EL (cell line): ENCODE measurements around the gene SLC35F3.
"Not testable (repeated sequence)": the region's sequence is repeated elsewhere in the genome, so short reads cannot be mapped to it uniquely, and the experiment has no call there.

ENCODE experiments used
- DNase-seq: peaks from one replicate; pipeline ENCODE4 v3.0.0-alpha.2; 2016

SLC35F3 gene

DNA sequence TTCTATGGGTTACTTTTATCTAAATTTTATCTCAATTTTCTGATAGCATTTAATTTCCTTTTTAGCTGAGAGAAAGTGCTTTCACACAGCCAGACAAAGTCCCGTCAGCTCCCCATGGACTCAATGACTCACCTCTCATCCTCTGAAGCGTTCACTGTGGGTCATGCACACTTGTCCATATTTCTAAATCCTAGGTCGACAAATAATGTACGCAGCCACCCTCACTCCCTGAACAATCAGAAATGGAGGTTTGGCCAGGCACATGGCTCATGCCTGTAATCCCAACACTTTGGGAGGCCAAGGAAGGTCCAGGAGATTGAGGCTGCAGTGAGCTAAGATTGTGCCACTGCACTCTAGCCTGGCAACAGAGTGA, 426.4 kb downstream of the SLC35F3 start:
- DNase-seq: no peak

DNA sequence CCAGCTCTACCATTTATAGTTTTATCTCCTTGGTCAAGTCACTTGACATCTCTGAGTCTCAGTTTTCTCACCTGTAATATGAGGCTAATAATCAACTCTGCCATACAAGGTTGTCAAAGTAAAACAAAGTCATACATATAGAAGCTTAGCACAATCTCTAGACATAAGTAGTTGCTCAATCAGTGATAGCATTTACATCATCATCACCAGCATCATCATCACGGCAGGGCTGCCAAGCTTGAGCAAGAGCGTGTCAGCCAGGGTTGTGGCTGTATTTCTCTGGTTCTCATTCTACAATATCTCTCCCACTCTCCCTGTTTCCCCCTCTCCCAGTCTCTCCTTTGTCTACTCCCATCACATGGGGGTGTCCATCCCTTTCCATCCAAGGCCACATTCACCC, 427.0 kb downstream of the SLC35F3 start:
- DNase-seq: no peak

DNA sequence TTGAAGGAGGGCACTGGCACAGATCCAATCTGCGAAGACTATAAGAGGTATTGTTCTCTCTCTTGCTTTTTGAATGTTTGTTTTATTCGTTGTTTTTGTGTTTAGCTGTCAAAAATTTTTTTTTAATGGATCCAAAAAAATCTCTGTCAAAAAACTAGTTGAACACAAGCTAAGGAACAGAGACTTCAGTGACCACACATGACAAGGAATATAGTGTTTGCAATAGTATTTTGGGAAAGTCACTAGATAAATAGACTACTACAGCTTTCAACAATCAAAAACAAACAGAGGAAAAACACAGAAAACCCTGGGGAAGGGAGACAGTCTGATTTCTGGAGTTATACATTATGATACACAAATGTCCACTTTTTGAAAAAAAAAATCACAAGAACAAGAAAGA, 431.9 kb downstream of the SLC35F3 start:
- no peak for DNase-seq

- no peak for DNase-seq
Observed at GRCh38 chr1:234337233-234337632, 432.8 kb downstream of the SLC35F3 start.

- DNase-seq: no peak
Observed at GRCh38 chr1:234340528-234340927, 436.1 kb downstream of the SLC35F3 start.

GRCh38 chr1:234342774-234343173, 438.3 kb downstream of the SLC35F3 start:
- no peak for DNase-seq

DNA sequence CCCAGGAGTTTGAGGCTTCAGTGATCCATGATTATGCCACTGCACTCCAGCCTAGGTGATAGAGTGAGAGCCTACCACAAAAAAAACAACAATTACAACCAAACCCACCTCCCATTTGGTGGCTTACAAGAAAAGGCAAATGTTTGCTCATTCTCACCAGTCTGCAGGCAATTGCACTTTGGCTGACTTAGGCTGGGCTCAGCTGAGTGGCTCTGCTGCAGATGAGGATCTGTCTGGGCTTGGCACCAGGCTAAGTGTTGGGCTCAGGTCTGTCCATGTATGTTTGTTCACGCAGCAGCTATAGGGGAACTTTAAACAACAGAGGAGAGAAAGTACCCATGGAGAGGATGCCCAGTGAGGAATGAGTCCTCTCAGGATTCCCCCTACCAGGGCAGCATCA, 440.8 kb downstream of the SLC35F3 start:
- no peak for DNase-seq

- DNase-seq: no peak
Observed at GRCh38 chr1:234348964-234349363, 444.5 kb downstream of the SLC35F3 start.

DNA sequence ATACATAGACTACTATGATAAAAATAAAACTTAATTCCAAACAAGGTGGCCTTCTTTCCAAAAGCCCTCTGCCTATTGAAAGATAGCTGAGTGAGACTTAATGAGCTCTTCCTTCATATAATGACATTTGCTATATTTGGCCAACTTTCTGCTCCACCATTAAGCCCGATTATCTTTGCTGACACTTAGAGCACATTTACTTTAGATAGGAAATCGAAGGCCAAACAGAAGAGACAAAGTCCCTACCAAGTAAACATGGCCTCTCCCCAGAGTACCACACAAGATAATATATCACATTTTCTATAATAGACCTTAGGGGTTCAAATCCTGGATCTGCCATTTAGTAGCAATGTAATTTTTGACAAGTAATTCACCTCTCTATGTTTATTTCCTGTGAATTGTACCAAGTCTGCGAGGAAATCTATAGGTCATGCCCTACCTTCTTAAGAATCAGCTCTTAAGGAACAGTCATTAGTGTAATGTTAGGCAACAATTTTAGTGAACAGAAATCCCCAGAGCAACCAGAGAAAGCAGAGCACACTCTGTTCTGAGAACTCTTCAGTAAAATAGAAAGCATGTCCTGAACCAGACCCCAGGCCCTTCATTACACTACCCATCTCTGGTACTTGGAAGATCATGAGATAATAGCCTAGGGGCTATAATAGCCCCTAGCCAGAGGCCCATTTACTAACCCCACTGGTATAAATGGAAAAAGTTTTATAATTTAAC, 451.5 kb downstream of the SLC35F3 start:
- DNase-seq: no peak

DNA sequence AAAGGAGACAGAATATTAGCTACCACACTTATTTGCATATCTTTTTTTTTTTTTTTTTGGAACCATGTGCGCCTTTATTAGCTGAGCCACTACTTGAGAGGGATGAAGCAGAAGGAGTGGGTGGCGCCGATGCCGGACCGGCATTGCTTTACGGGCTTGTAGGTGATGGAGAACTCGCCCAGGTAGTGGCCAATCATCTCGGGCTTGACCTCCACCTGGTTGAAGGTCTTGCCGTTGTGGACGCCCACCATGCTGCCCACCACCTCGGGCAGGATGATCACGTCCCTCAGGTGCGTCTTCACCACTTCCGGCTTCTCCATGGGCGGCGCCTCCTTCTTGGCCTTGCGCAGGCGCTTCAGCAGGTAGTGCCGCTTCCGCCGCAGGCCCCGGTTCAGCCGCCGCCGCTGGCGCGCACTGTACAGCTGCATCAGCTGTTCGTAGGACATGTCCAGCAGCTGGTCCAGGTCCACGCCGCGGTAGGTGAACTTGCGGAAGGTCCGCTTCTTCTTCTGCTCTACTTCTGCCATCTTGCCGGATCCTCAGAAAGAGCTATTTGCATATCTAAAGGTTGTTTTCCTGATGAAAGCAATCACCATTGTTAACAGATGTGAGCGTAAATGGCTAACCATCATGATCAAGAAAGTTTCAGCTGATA, 452.3 kb downstream of the SLC35F3 start:
- DNase-seq: not testable (repeated sequence)

GRCh38 chr1:234357831-234358230, 453.4 kb downstream of the SLC35F3 start:
- DNase-seq: no peak

DNA sequence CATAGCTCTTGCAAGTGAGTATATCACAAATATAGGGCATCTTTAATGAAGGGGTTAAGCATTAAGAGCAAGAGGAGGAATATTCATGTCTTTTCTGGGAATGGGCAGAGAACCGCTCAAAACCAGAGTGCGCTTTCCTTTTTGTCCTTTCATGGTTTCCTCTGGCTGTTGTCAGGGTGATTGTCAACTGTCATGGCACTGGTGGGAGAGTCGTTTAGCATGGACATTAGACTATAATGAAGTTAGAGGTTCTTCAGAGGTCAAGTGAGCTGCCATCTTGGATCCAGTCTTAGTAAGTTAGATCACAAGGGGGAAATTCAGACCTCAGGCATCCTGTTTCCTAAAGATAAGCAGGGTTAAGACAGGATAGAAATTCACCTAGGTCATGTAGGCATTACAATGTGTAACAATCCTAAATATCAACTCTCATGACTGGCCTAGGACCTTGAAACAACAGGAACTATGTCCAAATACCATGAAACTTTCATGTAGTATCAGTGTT, 456.7 kb downstream of the SLC35F3 start:
- no peak for DNase-seq

DNA sequence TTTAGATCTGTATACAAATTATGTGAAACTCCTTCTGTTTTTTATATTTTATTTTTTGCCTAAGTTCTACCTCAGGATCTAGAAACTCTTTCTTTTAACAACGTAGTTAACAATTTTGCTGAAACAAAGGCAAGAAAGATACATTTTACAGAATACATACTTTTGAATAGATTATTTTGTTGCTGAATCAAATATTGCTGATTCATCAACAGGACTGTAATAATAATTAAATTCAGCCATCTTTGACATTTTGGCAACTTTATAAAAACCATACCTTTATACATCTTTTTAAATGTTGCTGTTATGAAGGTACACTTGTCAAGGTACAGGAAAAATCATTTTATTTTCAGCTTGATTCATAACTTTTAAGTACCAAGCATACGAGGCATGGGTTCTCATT, 458.1 kb downstream of the SLC35F3 start:
- no peak for DNase-seq

DNA sequence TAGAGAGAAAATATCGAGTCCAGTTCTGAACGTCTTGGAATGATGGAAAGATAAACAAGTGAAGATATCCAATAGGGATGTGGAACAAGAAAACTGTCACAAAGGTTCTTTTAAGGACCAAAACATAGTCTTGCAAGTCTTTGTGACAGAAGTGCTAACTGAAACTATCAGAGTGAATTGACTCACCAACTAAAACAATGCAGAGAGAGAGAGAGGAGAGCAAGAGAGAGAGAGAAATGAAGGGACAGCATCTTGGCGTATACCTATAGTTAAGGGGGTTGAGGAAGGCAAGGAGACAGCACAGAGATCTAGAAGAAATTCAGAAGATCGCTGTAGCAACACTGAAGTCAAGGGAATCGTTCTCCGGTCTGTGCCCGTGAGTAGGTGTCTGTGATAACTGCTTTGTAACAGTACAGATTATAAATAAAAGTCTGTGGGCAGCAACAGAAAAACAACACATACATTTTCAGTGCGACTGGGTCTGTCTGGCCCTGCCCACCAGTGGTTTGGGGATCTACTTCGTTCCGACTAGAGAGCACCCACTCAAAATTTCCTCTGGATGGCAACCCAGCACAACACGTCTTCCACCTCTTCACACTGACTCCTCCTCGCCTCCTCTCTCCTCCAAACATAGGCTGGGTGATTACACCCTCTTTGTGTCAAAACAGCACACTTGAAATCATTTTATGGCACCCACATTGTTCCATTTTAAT, 464.0 kb downstream of the SLC35F3 start:
- DNase-seq: no peak

GRCh38 chr1:234369033-234369430, 464.6 kb downstream of the SLC35F3 start:
- no peak for DNase-seq

- DNase-seq: peak; percentile 24
Observed at GRCh38 chr1:234369784-234370183, 465.3 kb downstream of the SLC35F3 start.

GRCh38 chr1:234371414-234371813, 466.9 kb downstream of the SLC35F3 start:
- no peak for DNase-seq

- DNase-seq: no peak
Observed at GRCh38 chr1:234372011-234372757, 467.7 kb downstream of the SLC35F3 start.

- DNase-seq: peak; percentile 97
Observed at GRCh38 chr1:234373064-234373958, 468.8 kb downstream of the SLC35F3 start, which contains the start of gene COA6. Gene COA6 (plus strand): TSS chr1:234373456. CDS start chr1:234373467, 11 bp downstream.

DNA sequence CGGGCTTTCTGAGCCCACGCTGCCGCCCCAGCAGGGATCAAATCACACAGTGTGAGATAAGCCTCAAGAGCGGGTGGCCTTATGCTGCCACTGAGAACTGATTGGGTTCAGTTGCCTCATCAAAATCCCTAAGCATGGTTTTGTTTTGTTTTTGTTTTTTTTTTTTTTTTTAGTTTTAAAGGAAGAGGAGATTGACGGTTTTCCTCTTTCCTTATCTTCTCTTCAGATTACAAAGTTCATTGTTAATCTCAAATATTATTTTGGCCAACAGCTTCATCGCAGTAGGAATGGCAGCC, 469.4 kb downstream of the SLC35F3 start:
- DNase-seq: no peak
